ENCODE measurements around the gene FLNA. TPM values are rescaled to one million over a fixed set of nuclear protein-coding genes. Genes with fewer than 3 reads are reported as not detected.

Gene FLNA
- total and polyA plus RNA-seq, 2 donors (not counting 3 experiments of a cell fraction or from before 2014, with no cell fraction given): 658 to 1,474 TPM

DNA sequence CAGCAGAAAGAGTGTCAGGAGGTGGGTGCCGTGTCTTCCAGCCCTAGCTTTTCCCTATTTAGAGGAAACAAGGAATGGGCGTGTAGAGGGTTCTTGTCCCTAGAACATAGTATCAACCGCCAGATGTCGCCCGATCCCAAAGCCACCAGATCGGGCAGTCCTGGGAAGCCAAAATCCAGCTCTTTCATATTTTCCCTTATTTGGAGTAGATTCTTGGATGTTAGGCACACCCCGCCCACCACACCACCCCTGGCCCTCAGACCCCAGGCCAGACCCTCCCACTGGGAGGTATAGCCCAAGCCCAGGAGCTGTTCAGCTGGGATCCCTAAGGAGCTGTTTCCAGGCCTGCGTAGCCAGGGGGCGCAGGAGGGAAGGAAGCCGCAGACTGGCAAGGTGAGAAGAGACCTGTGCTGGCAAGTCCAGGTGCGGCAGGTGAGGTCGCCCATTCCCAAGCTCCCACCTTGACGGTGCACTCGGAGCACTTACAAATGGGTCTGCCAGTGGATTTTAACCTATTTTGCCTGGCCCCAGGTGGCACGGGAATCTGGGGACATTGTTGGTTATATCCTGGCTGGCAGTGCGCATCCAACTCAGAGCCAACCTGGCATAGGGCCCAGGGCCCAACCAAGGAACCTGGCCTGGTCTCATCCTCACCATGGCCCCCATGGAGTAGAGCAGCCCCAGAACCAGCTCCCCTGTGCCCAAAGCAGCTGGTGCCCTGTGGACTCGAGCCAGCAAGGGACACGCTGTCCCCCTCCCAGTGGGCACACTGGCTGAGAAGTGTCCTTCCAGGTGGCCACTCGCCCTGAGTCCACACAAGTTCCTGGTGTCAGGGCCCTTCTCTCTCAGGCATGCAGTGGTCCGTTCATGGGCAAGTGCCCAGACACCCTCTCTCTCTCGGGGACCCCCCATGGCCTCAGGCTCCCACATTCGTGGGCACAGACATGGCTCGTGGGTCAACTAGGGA, 811 bp downstream of the FLNA start:
- peak overlapping the region; percentile 18 for H3K4me2 ChIP-seq (ENCODE audit: insufficient read depth, low read length)
- peak overlapping the region; percentile 26 for H2AFZ ChIP-seq (ENCODE audit: low read depth, low read length)
- ChIA-PET CTCF (interaction anchor here (0.8 to 2.4 kb wide), 16 partner anchors 8 to 402 kb away, joined by 3 to 24 read pairs (median 3); partner anchors contain the start of genes FAM3A, FAM50A, HCFC1 and PLXNA3), POLR2A (interaction anchor here (0.9 to 1.0 kb wide), 2 partner anchors 24 to 28 kb away, joined by 3 read pairs; no protein-coding TSS in a partner anchor)
- peaks cover 25% of the 10 kb centered on the region for H3K79me2 ChIP-seq (ENCODE audit: control insufficient read depth, insufficient read depth, low read length)
- peak overlapping the region; percentile 4 for H3K9ac ChIP-seq (replicated peaks; ENCODE audit: extremely low read depth, insufficient read depth, low read length)
- DNase-seq (ENCODE audit: low read depth, low spot score) (peak; percentile 70), FAIRE-seq (peak; percentile 89)
- H3K9me1 ChIP-seq (replicated peaks; ENCODE audit: control insufficient read depth, extremely low read depth, insufficient read depth, low read length): no peaks in the 10 kb centered on the region
- H3K9me3 ChIP-seq (replicated peaks; ENCODE audit: control insufficient read depth, insufficient read depth, low read length): no peaks in the 10 kb centered on the region
- BruUV-seq (replicated peaks): no TSS peak
- dilution Hi-C loops (cut with MboI; ENCODE audit: extremely low pct_ligation_motif_present, low sequenced_read_pairs): no loop called here
- intact Hi-C loops (cut with micrococcal nuclease): loop anchor here (1.0 to 5.0 kb wide), 2 partner anchors 34 to 161 kb away; partner anchors contain the start of gene DNASE1L1
- H3K36me3 ChIP-seq (ENCODE audit: control insufficient read depth in 2 of 2, extremely low read depth in 1 of 2, insufficient read depth in 2 of 2, low read length in 2 of 2): no peaks in the 10 kb centered on the region
- TF ChIP-seq POLR2AphosphoS5 (IDR thresholded peaks at IDR 0.05; ENCODE audit: insufficient read depth, low read depth, low read length): no peak
- TF ChIP-seq, protein P1, sequence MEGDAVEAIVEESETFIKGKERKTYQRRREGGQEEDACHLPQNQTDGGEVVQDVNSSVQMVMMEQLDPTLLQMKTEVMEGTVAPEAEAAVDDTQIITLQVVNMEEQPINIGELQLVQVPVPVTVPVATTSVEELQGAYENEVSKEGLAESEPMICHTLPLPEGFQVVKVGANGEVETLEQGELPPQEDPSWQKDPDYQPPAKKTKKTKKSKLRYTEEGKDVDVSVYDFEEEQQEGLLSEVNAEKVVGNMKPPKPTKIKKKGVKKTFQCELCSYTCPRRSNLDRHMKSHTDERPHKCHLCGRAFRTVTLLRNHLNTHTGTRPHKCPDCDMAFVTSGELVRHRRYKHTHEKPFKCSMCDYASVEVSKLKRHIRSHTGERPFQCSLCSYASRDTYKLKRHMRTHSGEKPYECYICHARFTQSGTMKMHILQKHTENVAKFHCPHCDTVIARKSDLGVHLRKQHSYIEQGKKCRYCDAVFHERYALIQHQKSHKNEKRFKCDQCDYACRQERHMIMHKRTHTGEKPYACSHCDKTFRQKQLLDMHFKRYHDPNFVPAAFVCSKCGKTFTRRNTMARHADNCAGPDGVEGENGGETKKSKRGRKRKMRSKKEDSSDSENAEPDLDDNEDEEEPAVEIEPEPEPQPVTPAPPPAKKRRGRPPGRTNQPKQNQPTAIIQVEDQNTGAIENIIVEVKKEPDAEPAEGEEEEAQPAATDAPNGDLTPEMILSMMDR (IDR thresholded peaks at IDR 0.05; ENCODE audit: extremely low read depth in 1 of 2, insufficient read depth in 1 of 2, low read depth in 1 of 2, low read length in 2 of 2): peak; percentile 51 to 55
- peaks cover 23% of the 10 kb centered on the region for H3K4me1 ChIP-seq (ENCODE audit: control insufficient read depth, extremely low read depth, insufficient read depth, low read length)
- H3K27me3 ChIP-seq (ENCODE audit: control insufficient read depth in 2 of 2, insufficient read depth in 2 of 2, low read length in 2 of 2): no peaks in the 10 kb centered on the region
- H3K4me3 ChIP-seq (replicated peaks in 1 of 3; ENCODE audit: insufficient read depth in 1 of 3, low read depth in 1 of 3, low read length in 3 of 3): peak overlapping the region; percentile 5 to 50 (median 9)
- H4K20me1 ChIP-seq (replicated peaks; ENCODE audit: control insufficient read depth, extremely low read depth, insufficient read depth, low read length): no peaks in the 10 kb centered on the region
- peak overlapping the region; percentile 45 for H3K27ac ChIP-seq (ENCODE audit: insufficient read depth, low read depth, low read length)
